ENCODE results near the gene OSCAR.
"Not testable (repeated sequence)": the region's sequence is repeated elsewhere in the genome, so short reads cannot be mapped to it uniquely, and the experiment has no call there.

Gene OSCAR

GRCh38 chr19:54124393-54124792, 23.8 kb upstream of the OSCAR start:
- DNase-seq: no peak

GRCh38 chr19:54123682-54124081, 23.1 kb upstream of the OSCAR start:
- DNase-seq: no peak

DNA sequence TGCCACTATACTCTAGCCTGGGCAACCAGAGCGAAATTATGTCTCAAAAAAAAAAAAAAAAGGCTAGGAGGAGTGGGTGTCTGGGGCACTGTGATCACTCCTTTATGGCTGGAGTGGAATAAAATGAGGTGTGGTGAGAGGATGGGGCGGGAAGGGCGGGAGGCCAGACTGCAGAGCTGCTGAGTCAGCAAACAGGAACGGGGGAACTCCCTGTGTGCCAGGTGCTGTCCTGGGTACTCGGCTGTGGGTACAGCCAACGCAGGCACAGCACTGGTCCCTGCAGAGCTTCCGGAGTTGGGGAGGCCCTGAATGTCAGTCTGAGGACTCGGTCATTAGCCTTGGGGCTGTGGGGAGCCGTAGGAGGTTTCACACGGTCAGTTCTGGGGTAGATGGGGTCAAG, 20.7 kb upstream of the OSCAR start:
- DNase-seq: no peak

DNA sequence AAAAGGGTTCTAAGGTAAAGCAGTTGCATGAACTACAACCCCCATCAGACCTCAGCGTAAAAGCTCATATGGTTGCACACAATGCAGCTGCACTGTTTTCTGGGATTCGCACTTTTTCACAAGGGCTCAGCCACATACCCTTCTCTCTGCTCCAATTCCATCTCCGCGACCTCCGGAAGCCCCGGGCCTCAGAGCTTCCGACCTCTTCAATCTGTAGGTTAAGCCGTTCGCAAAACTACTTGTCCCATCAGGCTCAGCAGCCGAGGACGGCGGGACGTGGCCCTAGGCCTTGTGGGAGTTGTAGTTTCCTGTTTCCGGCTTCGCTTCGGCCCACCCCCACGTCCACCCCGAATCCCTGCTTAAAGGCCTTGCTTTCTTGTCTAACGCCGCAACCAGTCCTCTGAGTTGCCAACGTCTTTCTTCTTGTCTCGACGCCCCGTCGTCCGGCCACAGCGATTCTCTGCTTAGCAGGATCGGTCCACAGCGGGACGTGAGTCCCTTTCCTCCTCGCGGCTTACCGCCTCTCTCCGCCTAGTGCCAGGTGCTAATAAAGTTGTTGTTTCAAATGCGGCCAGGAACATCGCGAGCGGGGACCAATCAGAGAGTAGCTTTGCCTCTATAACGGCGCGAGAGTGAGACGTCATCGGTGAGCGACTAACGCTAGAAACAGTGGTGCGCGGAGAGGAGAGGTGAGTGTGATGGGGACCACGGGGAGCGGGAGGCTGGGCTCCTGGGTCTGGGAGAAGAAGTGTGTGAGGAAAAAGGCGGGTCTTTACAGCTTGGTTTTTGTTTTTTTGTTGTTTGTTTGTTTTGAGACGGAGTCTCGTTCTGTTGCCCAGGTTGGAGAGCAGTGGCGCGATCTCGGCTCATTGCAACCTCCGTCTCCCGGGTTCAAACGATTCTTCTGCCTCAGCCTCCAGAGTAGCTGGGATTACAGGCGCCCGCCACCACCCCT, 14.8 kb upstream of the OSCAR start, which contains the start of the genes PRPF31 and TFPT:
Gene PRPF31 (plus strand): TSS at position 646 of the 955 bp plus-strand sequence. CDS start 2,525 bp downstream, outside the sequence.
Gene TFPT (minus strand): TSS at position 549 of the 955 bp plus-strand sequence. CDS start 388 bp downstream, at position 161.
- peak; percentile 89 to 94 for DNase-seq

- DNase-seq: no peak
Observed at GRCh38 chr19:54114340-54115108, 13.9 kb upstream of the OSCAR start.

DNA sequence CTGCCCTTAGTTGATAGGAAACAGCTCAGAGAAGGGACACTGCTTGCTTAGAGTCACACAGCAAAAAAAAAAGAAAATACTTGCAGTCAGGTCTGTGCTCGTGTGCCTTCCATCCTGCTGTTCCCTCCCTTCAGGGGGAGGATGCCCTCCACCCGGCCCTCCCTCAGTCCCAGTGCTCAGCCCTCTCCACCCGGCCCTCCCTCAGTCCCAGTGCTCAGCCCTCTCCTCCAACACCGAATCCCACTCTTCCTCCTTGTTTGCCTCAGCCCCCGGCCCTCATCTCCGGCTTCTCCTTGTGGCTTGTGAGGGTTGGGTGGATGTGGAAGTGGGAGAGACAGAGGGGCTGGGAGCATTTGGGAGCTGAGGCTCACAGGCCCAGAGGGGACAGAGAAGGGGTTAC, 9.0 kb upstream of the OSCAR start:
- DNase-seq: no peak

- DNase-seq: no peak
Observed at GRCh38 chr19:54108496-54108895, 7.9 kb upstream of the OSCAR start.

GRCh38 chr19:54107876-54108490, 7.4 kb upstream of the OSCAR start:
- DNase-seq: no peak

DNA sequence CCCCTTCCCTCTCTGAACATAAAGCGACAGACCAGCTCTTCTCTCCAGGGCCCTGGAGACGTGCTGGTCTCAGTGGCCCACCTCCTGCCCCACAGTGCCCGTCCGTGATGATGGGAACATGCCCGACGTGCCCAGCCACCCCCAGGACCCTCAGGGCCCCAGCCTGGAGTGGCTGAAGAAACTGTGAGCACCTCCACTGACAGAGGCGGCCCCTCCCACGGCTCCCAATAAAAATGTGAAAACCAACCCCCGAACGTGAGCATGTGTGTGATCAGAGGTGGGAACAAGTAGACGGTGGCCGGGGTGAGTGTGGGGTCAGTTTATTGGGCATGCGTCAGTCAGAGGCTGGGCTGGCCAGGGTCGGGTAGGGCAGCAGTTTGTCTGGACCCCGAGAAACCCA, 6.1 kb upstream of the OSCAR start:
- no peak for DNase-seq

DNA sequence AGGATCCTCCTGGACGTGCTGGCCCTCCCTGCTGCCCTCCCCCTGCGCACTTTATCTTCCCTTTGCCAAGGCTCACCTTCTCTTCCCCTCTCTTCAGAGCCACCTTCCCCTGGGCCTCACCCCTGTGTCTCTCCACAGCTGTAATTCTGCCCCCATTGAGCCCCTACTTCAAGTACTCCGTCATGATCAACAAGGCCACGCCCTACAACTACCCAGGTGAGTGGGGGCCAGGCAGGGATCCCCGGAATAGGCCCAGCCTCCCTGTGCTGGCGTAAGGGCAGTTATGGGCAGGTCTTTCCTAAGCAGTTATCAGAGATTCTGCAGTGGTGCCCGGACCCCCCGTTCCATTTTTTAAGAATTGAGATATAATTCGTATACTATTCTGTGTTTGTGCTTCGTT, 5.2 kb upstream of the OSCAR start:
- no peak for DNase-seq

DNA sequence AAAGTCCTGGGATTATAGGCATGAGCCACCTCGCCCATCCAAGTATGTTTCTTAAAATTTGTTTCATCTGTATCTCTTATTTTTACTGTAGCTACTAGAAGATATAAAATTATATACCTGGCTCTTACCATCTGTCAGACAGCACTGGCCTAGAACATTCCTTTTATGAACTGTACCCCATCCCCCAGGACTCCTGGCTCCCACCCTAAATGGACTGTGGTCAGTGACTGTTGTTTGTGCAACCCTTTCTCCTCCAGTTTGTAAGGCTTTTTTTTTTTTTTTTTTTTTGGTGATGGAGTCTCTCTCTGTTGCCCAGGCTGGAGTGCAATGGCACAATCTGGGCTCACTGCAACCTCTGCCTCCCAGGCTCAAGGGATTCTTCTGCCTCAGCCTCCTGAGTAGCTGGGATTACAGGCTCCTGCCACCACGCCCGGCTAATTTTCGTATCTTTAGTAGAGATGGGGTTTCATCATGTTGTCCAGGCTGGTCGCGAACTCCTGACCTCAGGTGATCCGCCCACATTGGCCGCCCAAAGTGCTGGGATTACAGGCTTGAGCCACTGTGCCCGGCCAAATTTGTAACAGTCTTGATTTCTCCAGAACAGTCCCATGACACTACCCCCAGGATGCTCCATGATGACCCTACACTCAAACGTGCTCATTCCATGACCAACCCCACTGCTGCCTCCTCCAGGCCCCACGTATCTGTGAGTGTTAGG, 4.6 kb upstream of the OSCAR start:
- DNase-seq: no peak

- peak; percentile 92 to 93 for DNase-seq
Observed at GRCh38 chr19:54102421-54103169, 2.0 kb upstream of the OSCAR start, which contains the start of gene NDUFA3. NDUFA3 (plus strand) TSS chr19:54102855; CDS start chr19:54102879, 24 bp downstream.

DNA sequence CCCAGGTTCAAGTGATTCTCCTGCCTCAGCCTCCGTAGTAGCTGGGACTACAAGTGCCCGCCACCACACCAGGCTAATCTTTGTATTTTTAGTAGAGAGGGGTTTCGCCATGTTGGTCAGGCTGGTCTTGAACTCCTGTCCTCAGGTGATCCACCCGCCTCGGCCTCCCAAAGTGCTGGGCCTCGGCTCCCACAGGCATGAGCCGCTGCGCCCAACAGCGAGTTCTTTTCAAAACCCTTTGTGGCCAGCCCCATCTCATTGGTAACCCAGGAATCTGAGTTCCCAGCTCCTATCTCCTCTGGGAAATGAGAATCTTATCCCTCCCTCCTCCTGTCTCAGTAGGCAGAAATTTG, 724 bp downstream of the OSCAR start:
- DNase-seq: not testable (repeated sequence)

- DNase-seq: no peak
Observed at GRCh38 chr19:54099190-54099902, 1.3 kb downstream of the OSCAR start.

DNA sequence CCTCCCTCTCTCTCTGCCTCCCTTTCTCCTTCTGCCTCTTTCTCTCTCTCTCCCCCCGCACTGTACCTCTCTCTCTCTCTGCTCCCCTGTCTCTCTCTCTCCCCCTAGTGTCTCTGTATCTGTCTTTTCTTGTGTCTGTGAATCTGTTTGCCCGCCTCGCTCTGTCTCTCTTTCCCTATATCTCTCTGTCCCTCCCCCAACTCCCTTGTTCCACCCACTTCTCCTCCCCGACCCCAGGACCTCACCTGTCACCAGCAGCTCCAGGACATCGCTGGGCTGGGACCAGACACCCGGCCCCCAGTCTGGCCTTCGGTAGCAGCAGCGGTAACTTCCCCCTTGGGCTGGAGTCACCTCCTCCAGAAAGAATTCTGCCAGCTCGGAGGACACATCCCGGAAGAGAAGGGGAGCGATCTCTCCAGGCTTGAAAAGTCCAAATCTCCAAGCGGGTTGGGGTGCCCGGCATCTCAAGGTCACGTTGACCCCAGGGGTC, 3.9 kb downstream of the OSCAR start:
- peak; percentile 13 to 75 for DNase-seq

DNA sequence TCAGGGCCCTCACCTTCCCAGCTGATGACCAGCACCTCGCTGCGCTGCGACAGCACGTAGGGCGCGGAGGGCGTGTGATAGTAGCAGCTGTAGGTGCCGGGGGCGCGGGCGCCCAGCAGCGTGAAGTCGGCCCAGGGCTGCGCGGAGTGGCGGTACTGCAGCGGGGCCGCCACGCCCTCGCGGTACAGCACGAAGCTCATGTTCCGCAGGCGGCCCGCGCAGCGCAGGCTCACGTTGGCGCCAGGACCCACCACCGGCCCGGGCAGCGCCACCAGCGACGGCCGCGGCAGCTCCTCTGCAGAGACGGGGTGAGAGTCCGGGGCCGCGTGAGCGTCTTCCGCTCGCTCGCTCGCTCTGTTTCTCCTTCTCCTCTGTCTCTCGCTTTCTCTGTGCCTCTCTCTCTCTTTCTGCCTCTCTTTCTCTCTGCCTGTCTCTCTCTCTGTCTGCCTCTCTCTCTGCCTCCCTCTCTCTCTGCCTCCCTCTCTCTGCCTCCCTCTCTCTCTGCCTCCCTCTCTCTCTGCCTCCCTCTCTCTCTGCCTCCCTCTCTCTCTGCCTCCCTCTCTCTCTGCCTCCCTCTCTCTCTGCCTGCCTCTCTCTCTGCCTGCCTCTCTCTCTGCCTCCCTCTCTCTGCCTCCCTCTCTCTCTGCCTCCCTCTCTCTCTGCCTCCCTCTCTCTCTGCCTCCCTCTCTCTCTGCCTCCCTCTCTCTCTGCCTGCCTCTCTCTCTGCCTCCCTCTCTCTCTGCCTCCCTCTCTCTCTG, 4.6 kb downstream of the OSCAR start:
- DNase-seq: peak in 1 of 2 experiments; percentile 34

DNA sequence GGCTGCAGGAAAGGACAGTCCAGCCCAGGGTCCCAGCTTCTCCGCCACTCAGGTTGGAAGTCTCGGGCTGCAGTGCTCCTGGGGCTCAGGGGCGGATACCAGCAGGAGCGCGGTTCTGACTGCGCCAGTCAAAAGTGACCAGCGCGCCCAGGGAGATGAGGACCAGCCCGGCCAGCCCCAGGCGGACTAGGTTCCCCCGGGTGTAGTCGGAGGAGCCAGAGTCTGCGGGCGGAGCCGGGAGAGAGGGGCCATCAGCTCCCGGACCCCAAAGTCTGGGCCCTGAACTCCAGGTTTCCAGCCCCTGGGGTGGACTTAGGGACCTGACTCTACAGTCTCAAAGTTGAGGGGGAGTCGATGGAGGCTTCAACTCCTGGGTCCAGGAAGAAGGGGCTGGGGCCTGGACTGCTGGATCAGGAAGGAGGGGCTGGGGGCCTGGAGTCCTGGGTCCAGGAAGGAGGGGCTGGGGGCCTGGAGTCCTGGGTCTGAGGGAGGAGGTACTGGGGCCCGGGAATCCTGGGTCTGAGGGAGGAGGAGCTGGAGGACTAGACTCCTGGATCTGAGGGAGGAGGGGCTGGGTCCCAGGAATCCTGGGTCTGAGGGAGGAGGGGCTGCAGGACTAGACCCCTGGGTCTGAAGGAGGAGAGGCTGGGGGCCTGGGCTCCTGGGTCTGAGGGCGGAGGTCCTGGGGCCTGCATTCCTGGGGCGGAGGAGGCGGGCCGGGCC, 5.3 kb downstream of the OSCAR start:
- no peak for DNase-seq

- DNase-seq: no peak
Observed at GRCh38 chr19:54094426-54095000, 6.1 kb downstream of the OSCAR start.

- DNase-seq: no peak
Observed at GRCh38 chr19:54084410-54084809, 16.2 kb downstream of the OSCAR start.

Data from SW 1271 (cell line).